ENCODE data around the gene GRIK3.

GRIK3 gene

DNA sequence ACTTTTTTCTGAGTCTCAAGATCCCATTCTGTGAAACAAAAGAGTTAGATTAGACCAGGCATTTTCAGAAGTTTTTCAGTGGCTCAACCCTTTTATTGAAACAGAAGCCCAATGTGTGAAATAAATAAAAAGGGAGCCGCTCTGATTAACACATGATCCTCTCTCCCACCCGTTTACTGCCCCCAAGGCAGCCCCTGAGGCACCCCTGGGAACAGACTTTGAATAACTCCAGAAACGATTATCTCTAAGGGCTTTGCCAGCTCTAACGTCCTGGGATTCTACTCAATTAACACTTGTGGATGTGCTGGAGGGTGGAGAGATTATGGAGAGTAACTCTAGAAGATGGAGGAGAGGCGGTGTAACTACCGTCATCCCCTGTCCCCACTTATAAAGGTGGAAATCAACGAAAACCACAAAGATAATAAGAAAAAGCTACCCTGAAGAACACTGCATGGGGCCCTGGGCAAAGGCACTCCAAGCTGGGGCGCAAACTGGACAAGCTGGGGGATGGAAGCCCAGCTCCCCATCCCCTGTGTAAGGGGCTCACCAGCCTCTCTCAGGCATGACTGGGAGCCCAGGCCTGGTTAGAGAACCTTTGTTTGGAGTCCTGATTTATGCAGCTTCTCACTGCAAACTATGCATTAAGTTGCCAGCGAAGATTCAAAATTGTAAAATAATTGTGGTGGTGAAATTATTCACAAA is 39.0 kb upstream of the GRIK3 start:
- no peak for TF ChIP-seq CTCF (conservative IDR thresholded peaks at IDR 0.05; ENCODE audit: low read depth, low read length)
- DNase-seq (ENCODE audit: low read depth), result no peak
- no peak overlapping the region for H3K4me3 ChIP-seq (ENCODE audit: low read depth, low read length)

DNA sequence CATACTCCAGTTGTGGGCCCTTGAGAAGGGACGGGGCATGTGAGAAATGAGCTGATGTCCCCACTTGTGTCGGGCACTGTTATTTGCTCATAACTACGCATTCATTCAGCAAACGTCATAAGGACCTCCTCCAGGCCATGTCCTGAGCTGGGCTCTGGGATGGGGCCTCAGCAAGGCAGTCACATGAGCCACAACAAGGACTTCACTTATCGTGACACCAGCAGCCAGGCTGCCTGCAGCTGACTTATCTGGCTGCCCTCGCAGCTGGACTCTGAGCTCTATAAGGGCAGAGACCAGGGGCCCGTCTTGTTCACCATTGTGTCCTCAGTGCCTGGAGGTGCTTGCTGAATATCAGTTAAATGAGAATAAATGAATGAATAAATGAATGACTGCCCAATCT is 37.5 kb upstream of the GRIK3 start:
- H3K4me3 ChIP-seq (ENCODE audit: low read depth, low read length), result no peak overlapping the region
- DNase-seq (ENCODE audit: low read depth), result no peak
- no peak for TF ChIP-seq CTCF (conservative IDR thresholded peaks at IDR 0.05; ENCODE audit: low read depth, low read length)

DNA sequence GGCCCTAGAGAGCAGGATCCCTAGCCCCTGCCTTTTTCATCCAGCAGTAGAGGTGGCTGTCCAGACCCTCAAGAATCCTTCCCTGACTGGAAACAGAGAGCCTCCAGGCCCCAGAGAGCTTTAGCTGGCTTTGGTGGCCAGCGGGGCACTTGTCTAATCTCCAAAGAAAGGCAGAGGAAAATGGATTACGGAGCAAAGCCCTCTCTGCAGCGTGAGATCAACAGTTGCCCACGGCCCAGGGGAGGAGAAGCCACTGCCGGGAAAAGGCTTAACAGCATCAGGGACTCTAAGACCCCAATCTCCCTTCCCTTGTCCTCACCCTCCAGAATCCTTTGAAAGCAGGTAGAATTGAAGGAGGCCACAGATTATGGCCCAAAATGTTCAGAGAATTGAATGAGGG is 35.8 kb upstream of the GRIK3 start:
- H3K4me3 ChIP-seq (ENCODE audit: low read depth, low read length), result no peak overlapping the region
- no peak for TF ChIP-seq CTCF (conservative IDR thresholded peaks at IDR 0.05; ENCODE audit: low read depth, low read length)
- DNase-seq (ENCODE audit: low read depth), result no peak

- no peak for TF ChIP-seq CTCF (conservative IDR thresholded peaks at IDR 0.05; ENCODE audit: low read depth, low read length)
- no peak for DNase-seq (ENCODE audit: low read depth)
- no peak overlapping the region for H3K4me3 ChIP-seq (ENCODE audit: low read depth, low read length)
Observed at GRCh38 chr1:37069406-37069805, 35.1 kb upstream of the GRIK3 start.

- no peak for TF ChIP-seq CTCF (conservative IDR thresholded peaks at IDR 0.05; ENCODE audit: low read depth, low read length)
- no peak overlapping the region for H3K4me3 ChIP-seq (ENCODE audit: low read depth, low read length)
- no peak for DNase-seq (ENCODE audit: low read depth)
Observed at GRCh38 chr1:37068897-37069296, 34.6 kb upstream of the GRIK3 start.

DNA sequence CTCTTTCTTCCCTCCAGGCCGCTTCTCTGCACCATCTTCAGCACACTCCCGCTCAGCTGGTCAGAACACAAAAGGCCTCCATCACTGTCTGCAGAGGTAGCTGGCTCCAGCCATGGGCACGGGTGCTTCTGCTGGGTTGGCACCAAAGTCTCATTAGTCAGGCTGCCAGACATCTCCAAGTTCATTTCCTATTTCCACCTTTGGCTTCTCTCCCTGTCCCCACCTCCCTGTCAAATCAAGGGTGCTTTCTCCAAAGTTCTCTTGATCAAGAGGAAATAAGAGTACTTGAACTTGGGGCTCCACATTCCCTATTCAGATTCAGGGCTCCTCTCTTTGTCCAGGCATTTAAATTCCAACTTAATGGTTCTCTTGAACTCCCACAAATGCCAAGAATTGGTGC is 33.9 kb upstream of the GRIK3 start:
- DNase-seq (ENCODE audit: low read depth), result no peak
- H3K4me3 ChIP-seq (ENCODE audit: low read depth, low read length), result no peak overlapping the region
- TF ChIP-seq CTCF (conservative IDR thresholded peaks at IDR 0.05; ENCODE audit: low read depth, low read length), result no peak

DNA sequence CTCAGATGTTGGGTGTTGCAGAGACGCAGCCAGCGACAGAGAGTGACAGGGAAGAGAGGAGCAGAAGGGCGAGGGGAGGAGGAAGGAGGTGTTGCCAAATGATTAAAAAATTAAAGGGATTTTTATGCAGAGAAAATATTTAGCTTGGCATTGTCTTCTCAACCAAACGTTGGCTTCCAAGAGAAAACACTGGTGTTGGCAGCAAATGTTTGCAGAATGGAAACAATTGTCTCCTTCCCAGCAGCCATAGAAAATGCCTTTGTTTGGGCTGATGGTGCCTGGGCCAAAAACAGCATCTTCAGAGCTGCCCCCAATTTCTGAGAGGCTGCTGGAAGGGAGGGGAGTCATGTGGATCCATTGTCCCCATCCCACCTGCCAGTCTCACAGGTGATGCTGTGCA is 29.7 kb upstream of the GRIK3 start:
- DNase-seq (ENCODE audit: low read depth), result no peak
- TF ChIP-seq CTCF (conservative IDR thresholded peaks at IDR 0.05; ENCODE audit: low read depth, low read length), result no peak

More for the DNA sequence above, 29.7 kb upstream of the GRIK3 start:
- no peak overlapping the region for H3K4me3 ChIP-seq (ENCODE audit: low read depth, low read length)

All from choroid plexus epithelial cell (primary cell).